CD8-positive, alpha-beta memory T cell (primary cell): ENCODE data around the gene PCIF1. TPM values are rescaled to one million over a fixed set of nuclear protein-coding genes. Genes with fewer than 3 reads are reported as not detected.
A peak's percentile ranks its signal among the peaks of the same experiment; 100 is the strongest.
"Not testable (repeated sequence)": the region's sequence is repeated elsewhere in the genome, so short reads cannot be mapped to it uniquely, and the experiment has no call there.

Experiments used
- CTCF ChIA-PET: fragments of 350-600 bp; sonication (Branson Sonifier 250); formaldehyde crosslinking; loops from one replicate; lab custom pipeline; 2021; ENCODE audit warnings: antibody characterized with exemption; lab: Charles Lee
- POLR2A ChIA-PET: fragments of 350-600 bp; sonication (Branson Sonifier 250); formaldehyde crosslinking; loops from one replicate; lab custom pipeline; 2021; ENCODE audit warnings: antibody characterized with exemption; lab: Charles Lee
- DNase-seq, 5 donors: peaks; one replicate each; pipeline versions ENCODE4 v3.0.0 to v3.0.0-alpha.2; 2020 to 2022; ENCODE audit warnings: mixed read lengths in 1 of 5
- H3K27ac ChIP-seq: one replicate; pipeline ENCODE4 v1.7.0; 2013; ENCODE audit warnings: low read depth, mild to moderate bottlenecking, low read length, moderate library complexity
- H3K27me3 ChIP-seq: 2 replicates; pipeline ENCODE4 v1.7.0; 2013; ENCODE audit warnings: low read length, mild to moderate bottlenecking; ENCODE audit not compliant: insufficient read depth, poor library complexity, severe bottlenecking
- H3K36me3 ChIP-seq: 2 replicates; pipeline ENCODE4 v1.7.0; 2013; ENCODE audit warnings: mild to moderate bottlenecking, low read length, moderate library complexity; ENCODE audit not compliant: insufficient read depth
- H3K4me1 ChIP-seq: 2 replicates; pipeline ENCODE4 v1.7.0; 2013; ENCODE audit warnings: mild to moderate bottlenecking, low read length, moderate library complexity; ENCODE audit not compliant: insufficient read depth
- H3K4me3 ChIP-seq: 2 replicates; pipeline ENCODE4 v1.7.0; 2013; ENCODE audit warnings: mild to moderate bottlenecking, low read length
- H3K9me3 ChIP-seq: 2 replicates; pipeline ENCODE4 v1.7.0; 2013; ENCODE audit warnings: mild to moderate bottlenecking, low read length
- H3K27ac Mint-ChIP-seq, 8 donors: one replicate each; pipeline ENCODE4 v1.8.0; 2020 to 2021; ENCODE audit warnings: mixed read lengths in 8 of 8, mild to moderate bottlenecking in 6 of 8, inconsistent platforms in 3 of 8, moderate library complexity in 3 of 8
- H3K27me3 Mint-ChIP-seq, 2 donors: one replicate each; pipeline ENCODE4 v1.8.0; 2020 to 2021; ENCODE audit warnings: mixed read lengths in 2 of 2, mild to moderate bottlenecking in 1 of 2, moderate library complexity in 1 of 2
- H3K36me3 Mint-ChIP-seq, 3 donors: one replicate each; pipeline ENCODE4 v1.8.0; 2020 to 2021; ENCODE audit warnings: mixed read lengths in 3 of 3, inconsistent platforms in 1 of 3, mild to moderate bottlenecking in 1 of 3
- H3K4me1 Mint-ChIP-seq, 3 donors: one replicate each; pipeline ENCODE4 v1.8.0; 2020 to 2021; ENCODE audit warnings: mixed read lengths in 3 of 3, inconsistent platforms in 1 of 3, mild to moderate bottlenecking in 1 of 3
- H3K4me3 Mint-ChIP-seq, 7 donors: one replicate each; pipeline ENCODE4 v1.8.0; 2020 to 2021; ENCODE audit warnings: mixed read lengths in 7 of 7, mild to moderate bottlenecking in 6 of 7, moderate library complexity in 4 of 7, inconsistent platforms in 2 of 7
- H3K9me3 Mint-ChIP-seq, 5 donors: one replicate each; pipeline ENCODE4 v1.8.0; 2020 to 2022; ENCODE audit warnings: mixed read lengths in 5 of 5, mild to moderate bottlenecking in 3 of 5, moderate library complexity in 2 of 5, inconsistent platforms in 1 of 5
- polyA plus RNA-seq: library from polyadenylated mRNA; unstranded; fragments of 300-500 nt; fragmentation: Illumina TruSeq; gene quantifications from one replicate; pipeline ENCODE4 v1.2.3, GENCODE V29; 2021
- total RNA-seq, 2 experiments: library from RNA; stranded (reverse); gene quantifications; one replicate each; pipeline ENCODE4 v1.2.3, GENCODE V29; 2021

PCIF1 gene
- total and polyA plus RNA-seq, 3 experiments from 2014 or later: 33.6 to 88.0 (median 34.1) TPM

DNA sequence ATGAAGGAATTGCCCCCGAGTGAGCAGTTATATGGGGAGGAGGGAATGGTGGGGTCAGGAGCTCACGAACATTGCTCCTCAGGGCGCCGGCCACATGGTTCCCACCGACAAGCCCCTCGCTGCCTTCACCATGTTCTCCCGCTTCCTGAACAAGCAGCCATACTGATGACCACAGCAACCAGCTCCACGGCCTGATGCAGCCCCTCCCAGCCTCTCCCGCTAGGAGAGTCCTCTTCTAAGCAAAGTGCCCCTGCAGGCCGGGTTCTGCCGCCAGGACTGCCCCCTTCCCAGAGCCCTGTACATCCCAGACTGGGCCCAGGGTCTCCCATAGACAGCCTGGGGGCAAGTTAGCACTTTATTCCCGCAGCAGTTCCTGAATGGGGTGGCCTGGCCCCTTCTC, 36.2 kb upstream of the PCIF1 start:
- peak overlapping the region in 1 of 8 donors; percentile 71 for H3K27ac Mint-ChIP-seq
- peaks cover 6 to 13% (median 9%) of the 10 kb centered on the region in 3 donors for H3K4me1 Mint-ChIP-seq
- ChIA-PET POLR2A (no interaction called here), CTCF (no interaction called here)
- H3K4me3 Mint-ChIP-seq: no peak overlapping the region
- peaks cover 2% of the 10 kb centered on the region for H3K4me1 ChIP-seq
- H3K27ac ChIP-seq: no peak overlapping the region
- peaks cover 8% of the 10 kb centered on the region for H3K36me3 ChIP-seq
- H3K27me3 Mint-ChIP-seq: no peaks in the 10 kb centered on the region
- H3K4me3 ChIP-seq: no peak overlapping the region
- no peak for DNase-seq
- no peaks in the 10 kb centered on the region for H3K9me3 ChIP-seq
- H3K36me3 Mint-ChIP-seq: peaks cover 4 to 45% (median 7%) of the 10 kb centered on the region in 3 donors
- no peaks in the 10 kb centered on the region for H3K27me3 ChIP-seq
- H3K9me3 Mint-ChIP-seq: no peaks in the 10 kb centered on the region

DNA sequence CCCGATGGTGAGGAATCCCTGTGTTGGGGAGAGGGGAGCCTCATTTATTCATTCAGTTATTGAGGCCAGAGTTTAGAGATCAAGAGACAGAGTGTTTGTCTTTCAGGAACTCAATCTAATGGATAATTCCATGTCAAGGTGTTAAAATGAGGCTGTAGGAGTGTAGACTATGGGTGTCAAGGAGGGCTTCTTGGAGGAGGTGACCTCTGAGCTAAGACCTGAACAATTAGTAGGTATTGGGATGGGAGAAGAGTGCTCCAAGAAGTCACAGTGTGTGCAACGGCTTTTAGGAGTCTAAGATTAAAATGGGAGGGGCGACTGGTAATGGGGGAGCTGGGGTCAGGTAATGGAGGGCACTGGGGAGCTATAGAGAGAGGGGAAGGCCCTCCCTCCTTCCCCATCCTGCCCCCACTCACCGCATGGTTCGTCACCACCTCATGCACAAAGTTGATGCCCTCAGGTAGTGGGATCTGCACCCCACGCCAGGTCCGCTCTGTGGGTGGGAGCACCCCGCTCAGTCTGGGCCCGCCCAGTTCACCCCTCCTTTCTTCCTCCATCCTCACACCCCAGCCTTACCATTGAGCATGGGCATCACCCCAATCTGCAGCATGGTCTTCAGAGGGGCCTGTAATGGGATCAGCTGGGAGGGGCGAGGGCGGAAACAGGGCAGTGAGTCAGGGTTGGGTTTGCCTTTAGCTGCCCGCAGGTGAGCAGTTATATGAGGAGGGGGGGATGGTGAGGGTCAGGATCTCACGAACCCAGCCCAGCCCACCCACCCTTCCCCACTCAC, 35.2 kb upstream of the PCIF1 start:
- H3K9me3 ChIP-seq: no peaks in the 10 kb centered on the region
- H3K27ac ChIP-seq: no peak overlapping the region
- no peaks in the 10 kb centered on the region for H3K4me1 ChIP-seq
- H3K4me1 Mint-ChIP-seq: peaks cover 0 to 4% (median under 1%) of the 10 kb centered on the region in 3 donors
- peaks cover 8% of the 10 kb centered on the region for H3K36me3 ChIP-seq
- no peaks in the 10 kb centered on the region for H3K9me3 Mint-ChIP-seq
- no peaks in the 10 kb centered on the region for H3K27me3 Mint-ChIP-seq
- peaks cover 4 to 38% (median 4%) of the 10 kb centered on the region in 3 donors for H3K36me3 Mint-ChIP-seq
- ChIA-PET CTCF (no interaction called here), POLR2A (no interaction called here)
- no peaks in the 10 kb centered on the region for H3K27me3 ChIP-seq
- H3K4me3 ChIP-seq: no peak overlapping the region
- no peak overlapping the region for H3K4me3 Mint-ChIP-seq
- peak overlapping the region in 1 of 8 donors; percentile 36 for H3K27ac Mint-ChIP-seq
- no peak for DNase-seq

DNA sequence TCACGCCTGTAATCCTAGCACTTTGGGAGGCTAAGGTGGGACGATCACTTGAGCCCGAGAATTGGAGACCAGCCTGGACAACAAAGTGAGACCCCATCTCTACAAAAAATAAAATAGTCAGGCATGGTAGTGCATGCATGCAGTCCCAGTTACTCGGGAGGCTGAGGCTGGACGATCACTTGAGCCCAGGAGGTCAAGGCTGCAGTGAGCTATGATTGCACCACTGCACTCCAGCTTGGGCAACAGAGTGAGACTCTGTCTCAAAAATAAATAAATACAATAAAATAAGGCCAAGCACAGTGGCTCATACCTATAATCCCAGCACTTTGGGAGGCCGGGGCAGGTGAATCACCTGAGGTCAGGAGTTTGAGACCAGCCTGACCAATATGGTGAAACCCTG, 33.2 kb upstream of the PCIF1 start:
- not testable (repeated sequence) for H3K36me3 ChIP-seq, H3K9me3 ChIP-seq, H3K4me1 Mint-ChIP-seq, DNase-seq, H3K27ac ChIP-seq, H3K27me3 ChIP-seq, H3K9me3 Mint-ChIP-seq, H3K4me1 ChIP-seq, H3K27me3 Mint-ChIP-seq, H3K4me3 Mint-ChIP-seq, H3K4me3 ChIP-seq, H3K27ac Mint-ChIP-seq
- POLR2A ChIA-PET: interaction anchor here (1.1 kb wide), 1 partner anchor 32 kb away, joined by 3 read pairs; no protein-coding TSS in a partner anchor
- peaks cover 3 to 28% (median 4%) of the 10 kb centered on the region in 3 donors for H3K36me3 Mint-ChIP-seq
- CTCF ChIA-PET: interaction anchor here (1.5 kb wide), 2 partner anchors 10 to 11 kb away, joined by 3 to 5 read pairs; partner anchors contain the start of genes CTSA and NEURL2

DNA sequence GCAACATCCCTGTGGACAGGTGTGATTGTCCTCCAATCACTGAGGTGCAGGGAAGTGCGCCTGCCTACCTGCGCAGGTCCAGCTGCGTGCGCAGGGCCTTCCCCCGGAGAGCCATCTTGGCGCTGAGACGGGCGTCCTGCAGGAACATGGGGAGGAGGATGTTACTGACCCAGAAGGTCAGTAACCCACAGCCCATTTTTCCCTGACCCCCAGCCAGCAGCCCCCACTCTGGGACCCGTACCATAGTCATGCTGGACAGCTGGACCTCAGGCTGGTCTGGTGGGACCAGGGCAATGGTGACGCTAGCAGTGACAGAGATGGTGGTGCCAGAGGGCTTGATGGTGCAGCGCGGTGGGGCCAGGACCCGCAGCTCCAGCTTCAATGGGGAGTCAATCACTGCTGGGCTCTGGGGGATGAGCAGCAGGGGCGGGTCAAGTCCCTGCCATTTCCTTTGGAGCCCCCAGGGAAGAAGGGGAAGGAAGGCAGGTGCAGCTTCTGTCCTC, 32.2 kb upstream of the PCIF1 start:
- no peaks in the 10 kb centered on the region for H3K4me1 ChIP-seq
- no peak overlapping the region for H3K4me3 ChIP-seq
- CTCF ChIA-PET: interaction anchor here (1.5 kb wide), 2 partner anchors 11 to 12 kb away, joined by 3 to 5 read pairs; partner anchors contain the start of genes CTSA and NEURL2
- no peaks in the 10 kb centered on the region for H3K9me3 ChIP-seq
- H3K27ac ChIP-seq: no peak overlapping the region
- DNase-seq: no peak
- POLR2A ChIA-PET: interaction anchor here (1.1 kb wide), 1 partner anchor 32 kb away, joined by 3 read pairs; no protein-coding TSS in a partner anchor
- peaks cover 4% of the 10 kb centered on the region for H3K36me3 ChIP-seq
- Mint-ChIP-seq H3K9me3 (no peaks in the 10 kb centered on the region), H3K27me3 (no peaks in the 10 kb centered on the region), H3K36me3 (peaks cover 3 to 21% (median 4%) of the 10 kb centered on the region in 3 donors), H3K4me1 (no peaks in the 10 kb centered on the region), H3K4me3 (no peak overlapping the region), H3K27ac (no peak overlapping the region)
- H3K27me3 ChIP-seq: no peaks in the 10 kb centered on the region

DNA sequence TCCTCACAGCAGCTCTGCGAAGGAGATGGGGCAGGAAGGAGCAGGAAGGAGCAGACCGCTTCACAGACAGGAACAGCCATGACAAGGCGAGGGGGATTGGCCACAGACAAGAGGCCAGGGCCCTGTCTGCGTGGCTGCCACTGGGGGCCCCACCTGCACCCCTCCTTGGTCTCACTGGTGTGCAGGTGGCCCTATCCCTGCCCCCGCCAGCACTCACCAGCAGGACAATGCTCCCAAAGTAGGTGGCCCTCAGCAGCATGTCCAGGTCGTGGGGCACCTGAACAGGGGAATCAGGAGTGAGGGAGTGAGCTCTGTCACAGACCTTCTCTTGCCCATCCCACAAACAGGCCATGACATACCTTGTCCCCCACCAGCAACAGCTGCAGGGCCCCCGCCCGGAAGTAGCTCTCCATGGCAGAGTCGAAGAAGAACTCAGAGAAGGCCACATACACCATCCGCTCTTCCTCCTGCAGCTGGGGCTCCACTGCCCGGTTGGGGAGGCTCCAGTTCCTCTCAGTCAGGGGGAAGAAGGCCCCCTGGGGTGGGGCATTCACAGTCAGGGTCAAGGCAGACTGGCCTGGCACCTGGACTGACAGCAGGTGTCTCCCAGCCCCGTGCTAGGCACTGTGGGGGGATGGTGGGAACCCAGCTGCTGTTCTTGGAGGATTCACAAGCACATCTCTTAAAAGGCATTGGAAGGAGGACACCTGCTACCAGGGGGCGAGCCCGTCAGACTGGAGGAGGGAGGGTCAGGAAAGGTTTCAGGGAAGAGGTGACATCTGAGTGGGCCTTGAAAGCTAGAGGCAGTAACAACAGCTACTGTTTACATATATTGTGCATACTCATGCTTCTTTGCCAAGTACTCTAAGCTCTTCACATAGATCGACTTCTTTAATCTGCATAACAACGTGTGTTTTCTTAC, 29.6 kb upstream of the PCIF1 start:
- H3K9me3 ChIP-seq: no peaks in the 10 kb centered on the region
- H3K4me1 Mint-ChIP-seq: no peaks in the 10 kb centered on the region
- no peak overlapping the region for H3K4me3 Mint-ChIP-seq
- H3K4me3 ChIP-seq: no peak overlapping the region
- H3K9me3 Mint-ChIP-seq: no peaks in the 10 kb centered on the region
- DNase-seq: no peak
- no peaks in the 10 kb centered on the region for H3K36me3 ChIP-seq
- no peaks in the 10 kb centered on the region for H3K4me1 ChIP-seq
- ChIA-PET POLR2A (interaction anchor here (0.6 kb wide), 1 partner anchor 15 kb away, joined by 3 read pairs; no protein-coding TSS in a partner anchor), CTCF (no interaction called here)
- H3K27ac ChIP-seq: no peak overlapping the region
- no peaks in the 10 kb centered on the region for H3K27me3 Mint-ChIP-seq
- no peaks in the 10 kb centered on the region for H3K27me3 ChIP-seq
- H3K36me3 Mint-ChIP-seq: no peaks in the 10 kb centered on the region
- peak overlapping the region in 1 of 8 donors; percentile 30 for H3K27ac Mint-ChIP-seq

DNA sequence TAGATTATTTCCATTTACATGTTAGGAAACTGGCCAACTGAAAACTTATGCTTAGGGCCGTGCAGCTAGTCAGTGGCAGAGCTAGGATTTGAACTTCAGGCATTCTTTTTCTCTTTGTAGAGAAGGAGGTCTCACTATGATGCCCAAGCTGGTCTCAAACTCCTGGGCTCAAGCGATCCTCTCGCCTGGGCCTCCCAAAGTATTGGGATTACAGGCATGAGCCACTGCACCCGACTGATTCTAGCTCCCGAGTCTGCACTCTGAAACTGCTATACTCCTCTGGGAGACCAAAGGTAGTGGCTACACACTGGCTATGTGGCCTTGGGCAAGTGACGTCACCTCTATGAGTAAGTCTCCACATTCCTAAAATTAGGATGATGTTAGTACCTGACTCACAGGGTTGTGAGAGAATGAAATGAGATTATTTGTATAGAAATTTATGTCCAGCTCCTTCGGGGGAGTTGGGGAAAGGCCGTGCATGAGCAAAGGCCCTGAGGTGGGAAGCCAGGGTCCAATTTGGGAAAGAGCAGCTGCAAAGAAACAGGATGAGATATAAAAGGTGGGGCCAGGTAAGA, 28.9 kb upstream of the PCIF1 start:
- Histone ChIP-seq H3K27me3 (no peaks in the 10 kb centered on the region), H3K4me1 (peaks cover under 1% of the 10 kb centered on the region), H3K36me3 (no peaks in the 10 kb centered on the region), H3K4me3 (no peak overlapping the region), H3K9me3 (no peaks in the 10 kb centered on the region), H3K27ac (no peak overlapping the region)
- POLR2A ChIA-PET: interaction anchor here (0.9 kb wide), 1 partner anchor 29 kb away, joined by 3 read pairs; the partner anchor contains the start of gene PCIF1
- peaks cover 1 to 2% (median 2%) of the 10 kb centered on the region in 3 donors for H3K4me1 Mint-ChIP-seq
- H3K9me3 Mint-ChIP-seq: no peaks in the 10 kb centered on the region
- no peak for DNase-seq
- CTCF ChIA-PET: no interaction called here
- no peak overlapping the region for H3K4me3 Mint-ChIP-seq
- H3K27ac Mint-ChIP-seq: no peak overlapping the region
- H3K27me3 Mint-ChIP-seq: no peaks in the 10 kb centered on the region
- no peaks in the 10 kb centered on the region for H3K36me3 Mint-ChIP-seq

DNA sequence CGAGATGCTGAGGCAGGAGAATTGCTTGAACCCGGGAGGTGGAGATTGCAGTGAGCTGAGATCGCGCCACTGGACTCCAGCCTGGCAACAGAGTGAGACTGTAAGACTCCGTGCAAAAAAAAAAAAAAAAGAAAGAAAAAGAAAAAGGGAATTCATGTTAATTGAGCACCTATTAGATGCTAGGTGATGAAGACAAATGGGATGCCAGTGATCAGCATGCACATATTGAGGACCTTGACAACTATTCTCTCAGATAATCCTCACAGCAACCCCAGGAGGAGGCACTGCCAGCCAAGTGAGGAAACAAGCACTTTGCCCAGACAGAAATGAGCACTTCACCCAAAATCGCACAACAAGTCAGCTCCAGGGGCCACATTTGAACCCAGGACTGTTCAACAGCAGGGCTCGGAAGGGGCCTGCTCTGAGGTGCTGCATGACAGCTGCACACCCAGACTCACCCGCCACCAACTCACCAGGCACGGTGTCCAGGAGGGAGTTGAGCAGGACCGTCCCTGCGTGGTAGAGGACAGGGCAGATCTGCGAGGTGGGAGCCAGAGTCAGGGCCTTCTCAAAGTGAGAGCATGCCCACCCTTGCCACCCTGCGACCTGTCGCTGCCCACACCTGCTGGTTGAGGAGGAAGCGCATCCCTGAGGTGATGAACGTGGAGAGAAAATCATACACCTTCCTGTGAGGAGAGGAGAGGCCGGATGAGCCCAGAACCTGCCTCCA, 27.1 kb upstream of the PCIF1 start:
- Histone ChIP-seq H3K27ac (no peak overlapping the region), H3K4me3 (no peak overlapping the region), H3K4me1 (peaks cover 13% of the 10 kb centered on the region), H3K36me3 (no peaks in the 10 kb centered on the region), H3K27me3 (no peaks in the 10 kb centered on the region), H3K9me3 (no peaks in the 10 kb centered on the region)
- Mint-ChIP-seq H3K27ac (no peak overlapping the region), H3K4me3 (no peak overlapping the region), H3K4me1 (peaks cover 12 to 19% (median 14%) of the 10 kb centered on the region in 3 donors), H3K27me3 (peaks cover 0 to 6% of the 10 kb centered on the region in 2 donors), H3K9me3 (no peaks in the 10 kb centered on the region), H3K36me3 (no peaks in the 10 kb centered on the region)
- CTCF ChIA-PET: interaction anchor here (1.8 kb wide), 1 partner anchor 17 kb away, joined by 4 read pairs; the partner anchor contains the start of genes CTSA and NEURL2
- no peak for DNase-seq
- POLR2A ChIA-PET: no interaction called here
